Muscle layer of colon (tissue), 2 donors: ENCODE data around the gene B4GALT5.

Experiments
- H3K27ac ChIP-seq: one replicate; pipeline ENCODE4 v1.7.0; 2013; ENCODE audit warnings: low read depth, mild to moderate bottlenecking, low read length, moderate library complexity
- H3K27me3 ChIP-seq, 2 donors: one replicate each; pipeline ENCODE4 v1.7.0; 2013; ENCODE audit warnings: low read length in 2 of 2, mild to moderate bottlenecking in 2 of 2; ENCODE audit not compliant: insufficient read depth in 2 of 2, control insufficient read depth in 1 of 2
- H3K36me3 ChIP-seq: one replicate; pipeline ENCODE4 v1.7.0; 2013; ENCODE audit warnings: mild to moderate bottlenecking, low read length; ENCODE audit not compliant: insufficient read depth
- H3K4me1 ChIP-seq: one replicate; pipeline ENCODE4 v1.7.0; 2013; ENCODE audit warnings: mild to moderate bottlenecking, low read length; ENCODE audit not compliant: insufficient read depth
- H3K4me3 ChIP-seq, 2 donors: one replicate each; pipeline ENCODE4 v1.7.0; 2013; ENCODE audit warnings: low read length in 2 of 2, low read depth in 1 of 2, mild to moderate bottlenecking in 1 of 2, moderate library complexity in 1 of 2
- H3K9ac ChIP-seq: one replicate; pipeline ENCODE4 v1.7.0; 2013; ENCODE audit warnings: low read length
- H3K9me3 ChIP-seq: one replicate; pipeline ENCODE4 v1.7.0; 2013; ENCODE audit warnings: mild to moderate bottlenecking, low read length
- donor health status: abdominal sarcoma.
- donor health status: Adenocarcinoma of cecum.

The B4GALT5 gene

GRCh38 chr20:49663112-49663511 lies 50.6 kb downstream of the B4GALT5 start:
- no peaks in the 10 kb centered on the region for H3K36me3 ChIP-seq

GRCh38 chr20:49661560-49662329 lies 51.9 kb downstream of the B4GALT5 start:
- no peaks in the 10 kb centered on the region for H3K9me3 ChIP-seq
- H3K9ac ChIP-seq = no peak overlapping the region
- H3K36me3 ChIP-seq = no peaks in the 10 kb centered on the region
- no peak overlapping the region for H3K27ac ChIP-seq
- no peak overlapping the region for H3K4me3 ChIP-seq
- H3K27me3 ChIP-seq = no peaks in the 10 kb centered on the region
- H3K4me1 ChIP-seq = peaks cover 36% of the 10 kb centered on the region

More at GRCh38 chr20:49663112-49663511, 50.6 kb downstream of the B4GALT5 start:
- Histone ChIP-seq H3K9ac (no peak overlapping the region), H3K4me1 (peaks cover 35% of the 10 kb centered on the region), H3K27ac (no peak overlapping the region), H3K27me3 (no peaks in the 10 kb centered on the region), H3K9me3 (no peaks in the 10 kb centered on the region), H3K4me3 (no peak overlapping the region)

- Histone ChIP-seq H3K4me3 (no peak overlapping the region), H3K9me3 (no peaks in the 10 kb centered on the region), H3K9ac (no peak overlapping the region), H3K36me3 (peaks cover 6% of the 10 kb centered on the region), H3K27me3 (no peaks in the 10 kb centered on the region), H3K4me1 (peaks cover 34% of the 10 kb centered on the region), H3K27ac (no peak overlapping the region)
Measured at GRCh38 chr20:49660912-49661311, 52.8 kb downstream of the B4GALT5 start.

- peaks cover 10% of the 10 kb centered on the region for H3K36me3 ChIP-seq
- no peak overlapping the region for H3K4me3 ChIP-seq
- no peaks in the 10 kb centered on the region for H3K27me3 ChIP-seq
- H3K9me3 ChIP-seq = no peaks in the 10 kb centered on the region
- H3K4me1 ChIP-seq = peaks cover 29% of the 10 kb centered on the region
- no peak overlapping the region for H3K27ac ChIP-seq
- no peak overlapping the region for H3K9ac ChIP-seq
Measured at GRCh38 chr20:49659056-49659455, 54.6 kb downstream of the B4GALT5 start.

GRCh38 chr20:49658508-49658907 lies 55.2 kb downstream of the B4GALT5 start:
- no peaks in the 10 kb centered on the region for H3K27me3 ChIP-seq
- no peak overlapping the region for H3K27ac ChIP-seq
- no peak overlapping the region for H3K9ac ChIP-seq
- H3K36me3 ChIP-seq = peaks cover 16% of the 10 kb centered on the region
- H3K4me3 ChIP-seq = no peak overlapping the region
- H3K9me3 ChIP-seq = no peaks in the 10 kb centered on the region
- H3K4me1 ChIP-seq = peaks cover 29% of the 10 kb centered on the region

- Histone ChIP-seq H3K9ac (no peak overlapping the region), H3K4me1 (peaks cover 29% of the 10 kb centered on the region), H3K27me3 (no peaks in the 10 kb centered on the region), H3K9me3 (no peaks in the 10 kb centered on the region), H3K4me3 (no peak overlapping the region), H3K27ac (no peak overlapping the region), H3K36me3 (peaks cover 27% of the 10 kb centered on the region)
Measured at GRCh38 chr20:49657118-49657901, 56.4 kb downstream of the B4GALT5 start.

- Histone ChIP-seq H3K27ac (no peak overlapping the region), H3K27me3 (no peaks in the 10 kb centered on the region), H3K9me3 (no peaks in the 10 kb centered on the region), H3K9ac (no peak overlapping the region), H3K36me3 (peaks cover 27% of the 10 kb centered on the region), H3K4me3 (no peak overlapping the region), H3K4me1 (peaks cover 29% of the 10 kb centered on the region)
Measured at GRCh38 chr20:49656304-49656703, 57.4 kb downstream of the B4GALT5 start.

- H3K9me3 ChIP-seq = no peaks in the 10 kb centered on the region
- H3K4me3 ChIP-seq = no peak overlapping the region
- H3K27me3 ChIP-seq = no peaks in the 10 kb centered on the region
- H3K36me3 ChIP-seq = peaks cover 29% of the 10 kb centered on the region
- H3K4me1 ChIP-seq = peaks cover 11% of the 10 kb centered on the region
- H3K9ac ChIP-seq = no peak overlapping the region
- no peak overlapping the region for H3K27ac ChIP-seq
Measured at GRCh38 chr20:49653925-49654434, 59.7 kb downstream of the B4GALT5 start.

GRCh38 chr20:49649672-49650071 lies 64.0 kb downstream of the B4GALT5 start:
- Histone ChIP-seq H3K9ac (no peak overlapping the region), H3K4me1 (no peaks in the 10 kb centered on the region), H3K36me3 (peaks cover 44% of the 10 kb centered on the region), H3K27ac (no peak overlapping the region), H3K4me3 (no peak overlapping the region), H3K9me3 (no peaks in the 10 kb centered on the region), H3K27me3 (no peaks in the 10 kb centered on the region)

- peaks cover 31% of the 10 kb centered on the region for H3K36me3 ChIP-seq
- H3K27ac ChIP-seq = no peak overlapping the region
- no peaks in the 10 kb centered on the region for H3K9me3 ChIP-seq
- no peak overlapping the region for H3K9ac ChIP-seq
- H3K4me1 ChIP-seq = peaks cover 9% of the 10 kb centered on the region
- no peaks in the 10 kb centered on the region for H3K27me3 ChIP-seq
- no peak overlapping the region for H3K4me3 ChIP-seq
Measured at GRCh38 chr20:49647550-49647949, 66.1 kb downstream of the B4GALT5 start.

GRCh38 chr20:49646528-49646927 lies 67.2 kb downstream of the B4GALT5 start:
- H3K36me3 ChIP-seq = peaks cover 34% of the 10 kb centered on the region
- H3K9ac ChIP-seq = no peak overlapping the region
- H3K27me3 ChIP-seq = no peaks in the 10 kb centered on the region
- H3K9me3 ChIP-seq = no peaks in the 10 kb centered on the region
- peaks cover 19% of the 10 kb centered on the region for H3K4me1 ChIP-seq
- H3K27ac ChIP-seq = no peak overlapping the region
- H3K4me3 ChIP-seq = no peak overlapping the region
